Skeletal muscle satellite cell (primary cell): Measurements from ENCODE around the gene SCYL3.
"Not testable (repeated sequence)": the region's sequence is repeated elsewhere in the genome, so short reads cannot be mapped to it uniquely, and the experiment has no call there.

Source experiments
- H3K27me3 ChIP-seq: 2 replicates; pipeline ENCODE4 v1.7.0; 2013; ENCODE audit warnings: low read length; ENCODE audit not compliant: control insufficient read depth, insufficient read depth
- H3K36me3 ChIP-seq: 2 replicates; pipeline ENCODE4 v1.7.0; 2013; ENCODE audit warnings: mild to moderate bottlenecking, control low read depth, low read length; ENCODE audit not compliant: insufficient read depth
- H3K4me1 ChIP-seq: 2 replicates; pipeline ENCODE4 v1.7.0; 2013; ENCODE audit warnings: low read length; ENCODE audit not compliant: control insufficient read depth, insufficient read depth
- H3K4me2 ChIP-seq: 2 replicates; pipeline ENCODE4 v1.7.0; 2013; ENCODE audit warnings: mild to moderate bottlenecking, low read length
- H3K4me3 ChIP-seq: 2 replicates; pipeline ENCODE4 v1.7.0; 2013; ENCODE audit warnings: low read length
- H3K9ac ChIP-seq: 2 replicates; pipeline ENCODE4 v1.7.0; 2013; ENCODE audit warnings: mild to moderate bottlenecking, low read depth, low read length, moderate library complexity
- H3K9me3 ChIP-seq: replicated peaks from 2 replicates; pipeline ENCODE4 v1.7.0; 2013; ENCODE audit warnings: mild to moderate bottlenecking, control low read depth, low read length

SCYL3 gene

DNA sequence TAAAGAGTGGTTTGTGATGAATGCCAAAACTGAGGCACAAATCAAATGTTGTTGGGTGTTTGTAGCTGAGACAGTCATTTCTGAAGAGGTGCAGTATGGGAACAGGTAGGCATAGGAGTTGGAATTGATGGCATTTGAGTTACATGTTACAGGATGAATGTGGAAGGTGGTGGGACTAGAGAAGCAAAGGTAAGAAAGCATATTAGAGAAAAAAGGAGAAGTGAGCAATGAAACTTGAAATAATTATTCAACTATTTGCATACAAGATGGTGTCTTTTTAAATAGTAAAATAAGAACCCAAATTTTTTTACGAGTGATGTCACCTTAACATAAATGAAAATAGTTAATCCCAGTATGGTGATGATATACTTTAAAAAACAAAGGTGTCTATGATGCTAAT lies 58.8 kb downstream of the SCYL3 start:
- Histone ChIP-seq H3K4me2 (no peak overlapping the region), H3K4me1 (no peaks in the 10 kb centered on the region), H3K4me3 (no peak overlapping the region), H3K27me3 (no peaks in the 10 kb centered on the region), H3K9ac (no peak overlapping the region), H3K9me3 (no peaks in the 10 kb centered on the region), H3K36me3 (peaks cover 11% of the 10 kb centered on the region)

DNA sequence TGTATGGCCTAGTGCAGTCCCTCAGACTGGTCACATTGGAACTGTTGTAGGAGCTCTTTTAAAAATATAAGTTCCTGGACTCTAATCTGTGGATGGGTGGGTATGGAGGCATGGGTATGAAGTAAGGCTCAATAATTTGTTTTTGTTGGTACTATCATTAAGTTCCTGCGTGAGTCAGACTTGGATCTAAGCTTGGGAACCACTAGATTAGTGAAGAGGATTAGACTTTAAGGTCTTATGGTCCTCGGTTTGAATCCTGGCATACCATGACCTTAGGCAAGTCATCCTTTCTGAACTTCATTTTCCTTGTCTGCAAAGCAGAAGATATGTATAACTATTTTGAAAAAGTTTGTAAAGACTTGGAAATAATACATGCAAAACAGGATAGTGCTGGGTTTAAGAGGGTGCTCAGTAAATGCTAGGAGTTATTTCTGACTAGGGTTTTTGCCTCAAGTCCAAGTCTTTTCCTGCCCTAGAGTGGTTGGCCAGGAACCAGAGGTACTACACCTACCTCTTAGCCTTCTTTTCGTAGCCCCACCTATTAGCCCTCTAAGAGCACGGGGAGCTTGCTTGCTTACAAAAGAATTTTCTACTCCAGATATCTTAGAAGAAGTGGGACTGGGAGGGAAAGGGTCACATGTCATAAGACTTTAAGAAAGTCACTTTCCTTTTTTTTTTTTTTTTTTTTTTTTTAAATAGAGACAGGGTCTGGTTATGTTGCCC lies 60.4 kb downstream of the SCYL3 start:
- H3K4me2 ChIP-seq = no peak overlapping the region
- no peaks in the 10 kb centered on the region for H3K27me3 ChIP-seq
- H3K4me3 ChIP-seq = no peak overlapping the region
- no peaks in the 10 kb centered on the region for H3K9me3 ChIP-seq
- peaks cover 8% of the 10 kb centered on the region for H3K36me3 ChIP-seq
- H3K4me1 ChIP-seq = no peaks in the 10 kb centered on the region
- no peak overlapping the region for H3K9ac ChIP-seq

DNA sequence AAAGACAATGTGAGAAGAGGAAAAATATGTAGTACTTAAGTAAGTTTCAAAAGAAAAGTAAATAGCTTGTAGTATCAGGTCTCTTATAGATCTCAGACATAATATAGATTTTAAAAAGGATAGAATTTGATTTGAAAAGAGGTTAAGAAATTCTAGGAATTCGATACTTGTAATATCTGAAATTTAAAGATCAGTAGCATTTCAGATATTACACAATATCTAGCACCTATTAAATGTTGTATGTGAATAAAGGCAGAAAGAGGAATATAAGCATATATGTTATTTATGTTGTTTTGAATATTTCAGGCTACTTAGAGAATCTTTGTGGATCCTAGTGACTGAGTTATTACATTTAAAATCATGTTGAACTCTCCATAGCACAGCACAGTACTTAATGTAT lies 64.0 kb downstream of the SCYL3 start:
- no peaks in the 10 kb centered on the region for H3K27me3 ChIP-seq
- no peaks in the 10 kb centered on the region for H3K4me1 ChIP-seq
- no peak overlapping the region for H3K9ac ChIP-seq
- no peak overlapping the region for H3K4me3 ChIP-seq
- peaks cover 16% of the 10 kb centered on the region for H3K36me3 ChIP-seq
- H3K9me3 ChIP-seq = no peaks in the 10 kb centered on the region
- H3K4me2 ChIP-seq = no peak overlapping the region

DNA sequence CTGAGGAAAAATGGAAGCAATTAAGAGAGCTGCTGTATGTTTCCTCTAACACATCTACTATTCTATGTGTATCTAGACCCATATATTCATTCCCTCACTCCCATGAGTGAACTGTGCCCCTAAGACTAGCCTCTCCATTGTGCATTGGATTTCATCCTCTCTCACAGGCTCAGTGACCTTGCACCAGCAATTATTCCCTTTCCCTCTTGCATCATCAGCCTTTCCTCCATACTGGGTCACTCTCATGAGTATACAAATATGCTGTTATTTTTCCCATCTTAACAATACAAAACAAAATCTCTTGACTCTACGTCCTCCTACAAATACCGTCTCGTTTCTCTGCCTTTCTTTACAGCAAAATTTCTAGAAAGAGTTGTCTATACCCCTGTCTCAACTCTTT lies 69.5 kb downstream of the SCYL3 start:
- Histone ChIP-seq H3K27me3 (no peaks in the 10 kb centered on the region), H3K4me1 (no peaks in the 10 kb centered on the region), H3K9ac (no peak overlapping the region), H3K4me2 (no peak overlapping the region), H3K36me3 (peaks cover 15% of the 10 kb centered on the region), H3K4me3 (no peak overlapping the region), H3K9me3 (no peaks in the 10 kb centered on the region)

DNA sequence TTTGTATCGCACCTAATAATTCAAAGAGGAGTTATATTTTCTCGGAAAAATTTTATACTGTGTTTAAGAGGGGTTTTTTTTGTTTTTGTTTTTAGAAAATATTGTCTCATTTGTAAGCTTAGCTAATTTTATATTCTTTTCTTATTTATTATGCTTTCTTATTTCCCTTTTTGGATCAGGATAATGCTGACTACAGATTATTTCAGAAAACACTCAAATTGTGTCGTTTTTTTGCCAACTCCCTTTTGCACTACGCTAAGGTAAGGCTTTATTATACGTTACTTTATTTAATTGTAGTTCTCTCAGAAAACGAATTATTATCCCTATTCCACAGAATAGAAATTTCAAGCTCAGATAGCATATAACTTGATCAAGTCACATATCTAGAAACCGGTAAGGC lies 72.2 kb downstream of the SCYL3 start:
- Histone ChIP-seq H3K27me3 (no peaks in the 10 kb centered on the region), H3K4me2 (no peak overlapping the region), H3K36me3 (peaks cover 9% of the 10 kb centered on the region), H3K4me3 (no peak overlapping the region), H3K9ac (no peak overlapping the region), H3K9me3 (no peaks in the 10 kb centered on the region), H3K4me1 (no peaks in the 10 kb centered on the region)

DNA sequence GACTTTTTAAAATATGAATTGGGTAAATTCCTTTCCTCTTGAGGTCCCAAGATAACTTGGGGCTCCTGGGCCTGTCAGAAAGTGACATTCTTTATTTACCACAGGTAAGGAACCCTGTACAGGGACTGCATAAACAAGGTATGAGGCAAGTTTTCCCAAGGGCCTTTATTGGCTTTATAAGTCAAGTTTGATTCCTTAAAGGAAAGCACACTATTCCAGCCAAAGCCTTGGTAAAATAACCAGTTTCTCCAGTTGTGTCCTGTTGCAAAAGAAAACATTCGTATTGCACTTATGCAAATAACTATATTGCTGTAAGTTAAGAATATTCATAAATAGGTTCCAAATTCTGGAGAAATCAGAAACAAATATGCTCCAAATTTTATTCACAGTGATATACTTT lies 77.1 kb downstream of the SCYL3 start:
- H3K36me3 ChIP-seq = no peaks in the 10 kb centered on the region
- no peak overlapping the region for H3K4me2 ChIP-seq
- no peaks in the 10 kb centered on the region for H3K4me1 ChIP-seq
- no peak overlapping the region for H3K9ac ChIP-seq
- no peak overlapping the region for H3K4me3 ChIP-seq
- H3K9me3 ChIP-seq = no peaks in the 10 kb centered on the region
- H3K27me3 ChIP-seq = no peaks in the 10 kb centered on the region

DNA sequence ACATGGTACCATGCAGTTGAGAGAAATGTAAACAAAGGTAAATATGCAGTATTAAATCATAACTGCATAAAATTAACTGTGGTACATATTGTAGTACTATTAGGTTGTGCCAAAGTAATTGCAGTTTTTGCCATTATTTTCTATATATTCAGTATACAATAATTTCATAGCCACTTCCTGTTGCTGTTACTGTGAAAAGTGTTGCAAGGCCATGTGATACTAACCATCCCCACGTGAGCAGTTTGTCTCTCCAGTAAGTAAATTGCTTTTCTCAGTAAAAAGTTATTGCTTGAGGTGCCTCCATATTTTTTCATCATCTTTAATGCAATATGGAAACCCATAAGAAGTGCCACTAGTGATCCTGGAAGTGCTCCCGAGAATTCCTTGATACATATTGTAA lies 79.4 kb downstream of the SCYL3 start:
- Histone ChIP-seq H3K4me1 (no peaks in the 10 kb centered on the region), H3K4me2 (no peak overlapping the region), H3K36me3 (no peaks in the 10 kb centered on the region), H3K9me3 (no peaks in the 10 kb centered on the region), H3K9ac (no peak overlapping the region), H3K27me3 (no peaks in the 10 kb centered on the region), H3K4me3 (no peak overlapping the region)

DNA sequence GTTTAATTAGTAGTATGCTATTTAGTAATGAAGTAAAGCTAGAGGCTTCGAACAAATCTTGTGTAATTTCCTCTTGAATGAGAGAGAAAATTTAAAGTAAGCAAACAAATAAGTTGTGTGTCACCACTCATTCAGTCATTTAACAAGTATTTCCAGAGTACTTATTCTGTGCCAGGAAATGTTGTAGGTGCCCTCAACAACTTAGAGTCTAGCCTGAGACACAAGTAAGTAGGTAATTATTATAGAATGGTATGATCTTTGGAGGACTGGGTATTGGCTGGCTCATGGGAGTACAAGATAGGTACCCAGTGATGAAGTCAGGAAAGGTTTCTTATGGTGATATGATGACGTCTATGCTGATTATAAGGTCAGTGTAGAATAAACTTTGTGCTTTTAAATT lies 81.6 kb downstream of the SCYL3 start:
- no peak overlapping the region for H3K4me2 ChIP-seq
- H3K9ac ChIP-seq = no peak overlapping the region
- no peak overlapping the region for H3K4me3 ChIP-seq
- no peaks in the 10 kb centered on the region for H3K4me1 ChIP-seq
- H3K36me3 ChIP-seq = peaks cover 6% of the 10 kb centered on the region
- H3K27me3 ChIP-seq = no peaks in the 10 kb centered on the region
- H3K9me3 ChIP-seq = no peaks in the 10 kb centered on the region

DNA sequence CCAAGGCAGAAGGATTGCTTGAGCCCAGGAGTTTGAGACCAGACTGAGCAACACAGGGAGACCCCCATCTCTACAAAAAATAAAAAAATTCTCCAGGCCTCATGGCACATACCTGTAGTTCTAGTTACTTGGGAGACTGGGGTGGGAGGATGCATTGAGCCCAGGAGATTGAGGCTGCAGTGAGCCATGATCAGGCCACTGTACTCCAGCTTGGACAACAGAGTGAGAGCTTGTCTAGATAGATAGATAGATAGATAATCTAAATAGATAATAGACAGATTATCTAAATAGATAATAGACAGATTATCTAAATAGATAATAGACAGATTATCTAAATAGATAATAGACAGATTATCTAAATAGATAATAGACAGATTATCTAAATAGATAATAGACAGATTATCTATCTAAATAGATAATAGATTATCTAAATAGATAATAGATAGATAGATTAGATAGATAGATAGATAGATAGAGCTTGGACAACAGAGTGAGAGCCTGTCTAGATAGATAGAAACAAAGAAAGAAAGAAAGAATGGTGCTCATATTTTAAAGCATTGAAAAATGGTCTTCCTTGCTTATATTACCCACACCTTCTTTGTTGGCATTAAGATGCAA lies 82.2 kb downstream of the SCYL3 start:
- not testable (repeated sequence) for H3K4me3 ChIP-seq, H3K36me3 ChIP-seq, H3K9ac ChIP-seq, H3K27me3 ChIP-seq, H3K9me3 ChIP-seq, H3K4me2 ChIP-seq, H3K4me1 ChIP-seq

DNA sequence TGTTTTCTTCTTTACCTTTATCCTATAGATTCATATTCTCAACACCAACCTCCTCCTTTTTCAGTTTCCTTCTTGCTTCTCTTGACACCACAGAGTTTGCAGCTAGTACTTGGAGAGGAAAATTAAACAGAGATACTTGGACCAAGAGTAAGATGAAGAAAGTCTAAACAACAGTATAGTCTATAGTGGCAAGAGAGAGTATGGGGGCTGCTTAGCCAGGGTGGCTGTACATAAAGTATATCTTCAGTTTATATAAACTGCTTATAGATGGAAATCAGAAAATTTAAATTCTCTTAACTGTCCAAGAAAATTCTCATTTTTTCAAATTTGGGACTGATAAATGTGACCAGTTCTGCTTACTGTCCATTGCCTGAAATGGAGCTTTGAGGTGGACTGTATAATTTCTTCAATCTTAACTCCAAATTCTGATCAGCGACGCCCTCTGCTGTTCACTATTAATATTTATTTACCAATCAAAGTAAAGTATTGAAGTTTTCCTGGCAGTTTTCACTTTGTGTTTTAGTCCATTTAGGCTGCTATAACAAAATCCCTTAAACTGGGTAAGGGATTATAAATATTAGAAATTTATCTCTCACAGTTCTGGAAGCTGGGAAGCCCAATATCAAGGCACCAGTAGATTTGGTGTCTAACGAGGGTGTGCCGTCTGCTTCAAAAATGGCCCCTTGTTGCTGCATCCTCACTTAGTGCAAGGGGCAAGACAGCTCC lies 84.2 kb downstream of the SCYL3 start:
- H3K4me3 ChIP-seq = no peak overlapping the region
- H3K4me2 ChIP-seq = no peak overlapping the region
- H3K9me3 ChIP-seq = no peaks in the 10 kb centered on the region
- no peaks in the 10 kb centered on the region for H3K4me1 ChIP-seq
- H3K27me3 ChIP-seq = no peaks in the 10 kb centered on the region
- H3K36me3 ChIP-seq = peaks cover 9% of the 10 kb centered on the region
- H3K9ac ChIP-seq = no peak overlapping the region

DNA sequence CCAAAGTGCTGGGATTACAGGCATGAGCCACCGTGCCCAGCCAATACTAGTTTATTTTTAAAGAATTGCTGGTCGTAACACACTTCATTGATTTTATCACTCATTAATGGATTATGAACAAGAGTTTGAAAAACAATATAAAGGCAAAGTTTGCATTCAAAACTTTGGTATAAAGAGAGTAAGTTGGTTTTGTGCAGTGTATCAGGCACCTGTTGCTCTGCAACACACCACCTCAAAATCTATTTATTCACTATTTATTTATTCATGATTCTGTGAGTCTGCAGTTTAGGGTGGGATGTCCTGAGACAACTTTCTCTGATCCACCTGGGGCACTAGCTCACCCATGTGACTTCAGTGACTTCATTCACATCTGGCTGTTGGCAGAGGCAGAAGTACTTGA lies 88.8 kb downstream of the SCYL3 start:
- peaks cover 14% of the 10 kb centered on the region for H3K36me3 ChIP-seq

DNA sequence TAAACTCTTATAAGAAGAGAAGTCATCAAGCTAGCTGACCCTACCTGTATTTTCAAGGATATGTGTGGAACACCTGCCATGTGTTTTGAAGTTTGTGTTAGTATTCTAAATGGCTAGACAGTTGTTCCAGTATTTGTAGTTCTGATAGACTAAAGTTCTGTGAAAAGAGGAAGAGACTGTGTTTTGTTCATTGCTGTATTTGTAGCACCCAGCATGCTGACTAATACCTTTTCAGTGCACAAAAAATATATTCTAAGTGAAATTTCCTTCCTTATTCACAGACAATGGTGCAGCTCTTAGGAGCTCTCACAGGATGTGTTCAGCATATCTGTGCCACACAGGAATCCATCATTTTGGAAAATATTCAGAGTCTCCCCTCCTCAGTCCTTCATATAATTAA lies 90.8 kb downstream of the SCYL3 start:
- Histone ChIP-seq H3K27me3 (no peaks in the 10 kb centered on the region), H3K4me2 (no peak overlapping the region), H3K4me3 (no peak overlapping the region), H3K9ac (no peak overlapping the region), H3K36me3 (peaks cover 15% of the 10 kb centered on the region), H3K4me1 (no peaks in the 10 kb centered on the region), H3K9me3 (no peaks in the 10 kb centered on the region)

More for the DNA sequence above, 88.8 kb downstream of the SCYL3 start:
- Histone ChIP-seq H3K9ac (no peak overlapping the region), H3K27me3 (no peaks in the 10 kb centered on the region), H3K4me1 (no peaks in the 10 kb centered on the region), H3K4me3 (no peak overlapping the region), H3K4me2 (no peak overlapping the region), H3K9me3 (no peaks in the 10 kb centered on the region)
